ENCODE measurements around the gene SNRPD1.
"Not testable (repeated sequence)": the region's sequence is repeated elsewhere in the genome, so short reads cannot be mapped to it uniquely, and the experiment has no call there.

DNA sequence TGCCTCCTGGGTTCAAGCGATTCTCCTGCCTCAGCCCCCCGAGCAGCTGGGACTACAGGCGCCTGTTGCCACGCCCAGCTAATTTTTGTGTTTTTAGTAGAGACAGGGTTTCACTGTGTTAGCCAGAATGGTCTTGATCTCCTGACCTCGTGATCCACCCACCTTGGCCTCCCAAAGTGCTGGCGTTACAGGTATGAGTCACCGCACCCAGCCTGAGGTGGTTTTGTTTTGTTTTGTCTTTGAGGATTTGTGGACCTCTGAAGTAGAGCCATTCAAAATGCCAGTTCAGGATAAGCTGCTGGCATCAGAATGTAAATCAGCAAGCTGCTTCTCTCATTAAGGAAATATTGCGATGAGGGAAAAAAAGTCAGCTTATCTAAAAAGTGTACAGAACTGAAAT lies 63.2 kb downstream of the SNRPD1 start:
- not testable (repeated sequence) for TF ChIP-seq ATF3 (IDR thresholded peaks at IDR 0.05); CTCF (IDR thresholded peaks at IDR 0.05 in 2 of 3, conservative IDR thresholded peaks at IDR 0.05 in 1 of 3; ENCODE audit: borderline replicate concordance in 1 of 3, insufficient read depth in 1 of 3, low read depth in 2 of 3, low read length in 2 of 3); EZH2phosphoT487 (IDR thresholded peaks at IDR 0.05; ENCODE audit: borderline replicate concordance)

Data from HCT116 (cell line).